Dermis blood vessel endothelial cell (primary cell): ENCODE results near the gene IQCE. TPM values are rescaled to one million over a fixed set of nuclear protein-coding genes. Genes with fewer than 3 reads are reported as not detected.

Experiments used
- total RNA-seq: library from RNA; depleted of rRNA; stranded (reverse); fragments of >200 nt; gene quantifications from 2 replicates; pipeline ENCODE4 v1.2.3, GENCODE V29; 2014

IQCE gene
- total RNA-seq, 1 donor from 2014 or later, result 6.0 TPM

Other genes starting within 250 kb of the IQCE start
- 9.4 and 18.5 TPM in 2 replicates for gene SNX8, start 244.5 kb upstream of the IQCE start, total RNA-seq
- 250 and 320 TPM in 2 replicates for gene EIF3B, start 204.2 kb upstream of the IQCE start, total RNA-seq
- gene CHST12, start 155.4 kb upstream of the IQCE start, total RNA-seq, result 6.8 and 21.5 TPM in 2 replicates
- not detected in 2 replicates for gene GRIFIN, start 82.6 kb upstream of the IQCE start, total RNA-seq
- 26.4 and 36.4 TPM in 2 replicates for gene LFNG, start 39.2 kb upstream of the IQCE start, total RNA-seq
- gene BRAT1, start 3.5 kb upstream of the IQCE start, total RNA-seq, result 31.7 and 38.0 TPM in 2 replicates
- gene TTYH3, start 73.0 kb downstream of the IQCE start, total RNA-seq, result 72.8 and 159 TPM in 2 replicates
- under 0.01 TPM in 2 replicates for gene AMZ1, start 129.2 kb downstream of the IQCE start, total RNA-seq